ENCODE results near the gene POLA2. TPM values are rescaled to one million over a fixed set of nuclear protein-coding genes. Genes with fewer than 3 reads are reported as not detected.

POLA2 gene
- total RNA-seq, 5 donors from 2014 or later (not counting 1 experiment from before 2014, with no cell fraction given) = 15.1 to 24.2 (median 20.4) TPM

GRCh38 chr11:65286686-65287085 is 24.9 kb downstream of the POLA2 start:
- peaks cover 42% of the 10 kb centered on the region for H3K36me3 Mint-ChIP-seq

GRCh38 chr11:65287601-65288000 is 25.8 kb downstream of the POLA2 start:
- Mint-ChIP-seq H3K4me1 (peaks cover 0 to 5% (median 0%) of the 10 kb centered on the region in 3 donors), H3K36me3 (peaks cover 40% of the 10 kb centered on the region), H3K9me3 (no peaks in the 10 kb centered on the region), H3K27ac (no peak overlapping the region), H3K27me3 (no peaks in the 10 kb centered on the region), H3K4me3 (no peak overlapping the region)
- ChIA-PET CTCF (interaction anchor here (0.6 to 0.7 kb wide), 2 partner anchors 40 to 1756 kb away, joined by 3 read pairs; no protein-coding TSS in a partner anchor), POLR2A (no interaction called here)
- Histone ChIP-seq H3K4me3 (ENCODE audit: control insufficient read depth in 1 of 2, extremely low read depth in 1 of 2, low read length in 1 of 2) (no peak overlapping the region), H3K9me3 (no peaks in the 10 kb centered on the region), H3K4me1 (ENCODE audit: control insufficient read depth in 1 of 2, extremely low read depth in 1 of 2, insufficient read depth in 2 of 2, low read length in 2 of 2) (no peaks in the 10 kb centered on the region), H3K27me3 (replicated peaks in 1 of 2; ENCODE audit: control insufficient read depth in 2 of 2, extremely low read depth in 1 of 2, insufficient read depth in 2 of 2, low read length in 1 of 2) (no peaks in the 10 kb centered on the region), H3K36me3 (ENCODE audit: control insufficient read depth in 2 of 2, extremely low read depth in 1 of 2, insufficient read depth in 1 of 2, low read length in 1 of 2) (peaks cover 0 to 70% of the 10 kb centered on the region in 2 donors), H3K27ac (ENCODE audit: low read length) (no peak overlapping the region)
- DNase-seq = no peak
- WGBS (ENCODE audit: insufficient coverage) = 92% methylated on average over 2 of the region's 2 CpGs
- no peak for ATAC-seq (replicated peaks in 1 of 4)

More at GRCh38 chr11:65286686-65287085, 24.9 kb downstream of the POLA2 start:
- WGBS (ENCODE audit: insufficient coverage) = 100% methylated on average over 2 of the region's 4 CpGs
- Mint-ChIP-seq H3K4me1 (peaks cover 0 to 5% (median 0%) of the 10 kb centered on the region in 3 donors), H3K4me3 (no peak overlapping the region), H3K27me3 (no peaks in the 10 kb centered on the region), H3K27ac (no peak overlapping the region), H3K9me3 (no peaks in the 10 kb centered on the region)
- ChIA-PET POLR2A (interaction anchor here in 1 of 2 donors (0.7 kb wide), 1 partner anchor 359 kb away, joined by 3 read pairs; no protein-coding TSS in a partner anchor), CTCF (interaction anchor here (0.6 to 1.2 kb wide), 2 partner anchors 43 to 117 kb away, joined by 3 to 8 read pairs; no protein-coding TSS in a partner anchor)
- Histone ChIP-seq H3K4me1 (ENCODE audit: control insufficient read depth in 1 of 2, extremely low read depth in 1 of 2, insufficient read depth in 2 of 2, low read length in 2 of 2) (no peaks in the 10 kb centered on the region), H3K27ac (ENCODE audit: low read length) (no peak overlapping the region), H3K4me3 (ENCODE audit: control insufficient read depth in 1 of 2, extremely low read depth in 1 of 2, low read length in 1 of 2) (no peak overlapping the region), H3K9me3 (no peaks in the 10 kb centered on the region), H3K36me3 (ENCODE audit: control insufficient read depth in 2 of 2, extremely low read depth in 1 of 2, insufficient read depth in 1 of 2, low read length in 1 of 2) (peaks cover 0 to 73% of the 10 kb centered on the region in 2 donors), H3K27me3 (replicated peaks in 1 of 2; ENCODE audit: control insufficient read depth in 2 of 2, extremely low read depth in 1 of 2, insufficient read depth in 2 of 2, low read length in 1 of 2) (no peaks in the 10 kb centered on the region)
- ATAC-seq (replicated peaks in 1 of 4) = no peak
- no peak for DNase-seq

GRCh38 chr11:65288706-65289536 is 27.2 kb downstream of the POLA2 start:
- CTCF ChIA-PET = interaction anchor here in 1 of 2 donors (0.9 kb wide), 1 partner anchor 18 kb away, joined by 3 read pairs; no protein-coding TSS in a partner anchor
- no peak overlapping the region for H3K4me3 ChIP-seq (ENCODE audit: control insufficient read depth in 1 of 2, extremely low read depth in 1 of 2, low read length in 1 of 2)
- POLR2A ChIA-PET = no interaction called here
- H3K4me1 Mint-ChIP-seq = peaks cover 0 to 5% (median 0%) of the 10 kb centered on the region in 3 donors
- no peaks in the 10 kb centered on the region for H3K27me3 ChIP-seq (replicated peaks in 1 of 2; ENCODE audit: control insufficient read depth in 2 of 2, extremely low read depth in 1 of 2, insufficient read depth in 2 of 2, low read length in 1 of 2)
- H3K9me3 Mint-ChIP-seq = no peaks in the 10 kb centered on the region
- H3K4me3 Mint-ChIP-seq = no peak overlapping the region
- DNase-seq (no peak), ATAC-seq (replicated peaks in 1 of 4) (no peak)
- H3K27ac ChIP-seq (ENCODE audit: low read length) = no peak overlapping the region
- H3K27me3 Mint-ChIP-seq = no peaks in the 10 kb centered on the region
- 88% methylated on average over 6 of the region's 6 CpGs for WGBS (ENCODE audit: insufficient coverage)
- no peaks in the 10 kb centered on the region for H3K4me1 ChIP-seq (ENCODE audit: control insufficient read depth in 1 of 2, extremely low read depth in 1 of 2, insufficient read depth in 2 of 2, low read length in 2 of 2)
- H3K36me3 ChIP-seq (ENCODE audit: control insufficient read depth in 2 of 2, extremely low read depth in 1 of 2, insufficient read depth in 1 of 2, low read length in 1 of 2) = peaks cover 0 to 65% of the 10 kb centered on the region in 2 donors
- H3K27ac Mint-ChIP-seq = no peak overlapping the region
- H3K9me3 ChIP-seq = no peaks in the 10 kb centered on the region
- peaks cover 45% of the 10 kb centered on the region for H3K36me3 Mint-ChIP-seq

- Histone ChIP-seq H3K4me3 (ENCODE audit: control insufficient read depth in 1 of 2, extremely low read depth in 1 of 2, low read length in 1 of 2) (no peak overlapping the region), H3K27ac (ENCODE audit: low read length) (no peak overlapping the region), H3K27me3 (replicated peaks in 1 of 2; ENCODE audit: control insufficient read depth in 2 of 2, extremely low read depth in 1 of 2, insufficient read depth in 2 of 2, low read length in 1 of 2) (no peaks in the 10 kb centered on the region), H3K36me3 (ENCODE audit: control insufficient read depth in 2 of 2, extremely low read depth in 1 of 2, insufficient read depth in 1 of 2, low read length in 1 of 2) (peaks cover 4 to 74% of the 10 kb centered on the region in 2 donors), H3K9me3 (no peaks in the 10 kb centered on the region), H3K4me1 (ENCODE audit: control insufficient read depth in 1 of 2, extremely low read depth in 1 of 2, insufficient read depth in 2 of 2, low read length in 2 of 2) (no peaks in the 10 kb centered on the region)
- Mint-ChIP-seq H3K4me3 (no peak overlapping the region), H3K36me3 (peaks cover 59% of the 10 kb centered on the region), H3K27me3 (no peaks in the 10 kb centered on the region), H3K9me3 (no peaks in the 10 kb centered on the region), H3K4me1 (peaks cover 0 to 5% (median 0%) of the 10 kb centered on the region in 3 donors), H3K27ac (peak overlapping the region in 1 of 2 donors; percentile 71)
- ATAC-seq (replicated peaks in 1 of 4) (no peak), DNase-seq (peak in 1 of 35 experiments; percentile 33)
- ChIA-PET POLR2A (interaction anchor here (0.6 kb wide), 2 partner anchors 29 to 182 kb away, joined by 3 read pairs; no protein-coding TSS in a partner anchor), CTCF (no interaction called here)
- 93% methylated on average over 5 of the region's 8 CpGs for WGBS (ENCODE audit: insufficient coverage)
These were observed 28.8 kb downstream of the POLA2 start for GRCh38 chr11:65290448-65291165.

- Mint-ChIP-seq H3K36me3 (peaks cover 63% of the 10 kb centered on the region), H3K4me1 (peaks cover 0 to 5% (median 0%) of the 10 kb centered on the region in 3 donors), H3K9me3 (no peaks in the 10 kb centered on the region), H3K27me3 (no peaks in the 10 kb centered on the region), H3K4me3 (no peak overlapping the region), H3K27ac (no peak overlapping the region)
- ChIA-PET CTCF (no interaction called here), POLR2A (no interaction called here)
- Histone ChIP-seq H3K27me3 (replicated peaks in 1 of 2; ENCODE audit: control insufficient read depth in 2 of 2, extremely low read depth in 1 of 2, insufficient read depth in 2 of 2, low read length in 1 of 2) (no peaks in the 10 kb centered on the region), H3K36me3 (ENCODE audit: control insufficient read depth in 2 of 2, extremely low read depth in 1 of 2, insufficient read depth in 1 of 2, low read length in 1 of 2) (peaks cover 8 to 76% of the 10 kb centered on the region in 2 donors), H3K4me1 (ENCODE audit: control insufficient read depth in 1 of 2, extremely low read depth in 1 of 2, insufficient read depth in 2 of 2, low read length in 2 of 2) (no peaks in the 10 kb centered on the region), H3K27ac (ENCODE audit: low read length) (no peak overlapping the region), H3K9me3 (no peaks in the 10 kb centered on the region), H3K4me3 (ENCODE audit: control insufficient read depth in 1 of 2, extremely low read depth in 1 of 2, low read length in 1 of 2) (no peak overlapping the region)
- no peak for ATAC-seq (replicated peaks in 1 of 4)
- no peak for DNase-seq
- 81% methylated on average over 2 of the region's 5 CpGs for WGBS (ENCODE audit: insufficient coverage)
These were observed 29.9 kb downstream of the POLA2 start for GRCh38 chr11:65291613-65292012.

GRCh38 chr11:65292890-65293289 is 31.1 kb downstream of the POLA2 start:
- CTCF ChIA-PET = no interaction called here

More at GRCh38 chr11:65292890-65293289, 31.1 kb downstream of the POLA2 start:
- no peak overlapping the region for H3K27ac ChIP-seq (ENCODE audit: low read length)
- Mint-ChIP-seq H3K27ac (no peak overlapping the region), H3K9me3 (no peaks in the 10 kb centered on the region), H3K4me1 (peaks cover 0 to 5% (median 0%) of the 10 kb centered on the region in 3 donors), H3K27me3 (no peaks in the 10 kb centered on the region), H3K36me3 (peaks cover 56% of the 10 kb centered on the region), H3K4me3 (no peak overlapping the region)
- WGBS (ENCODE audit: insufficient coverage) = 100% methylated on average over 1 of the region's 5 CpGs
- H3K9me3 ChIP-seq = no peaks in the 10 kb centered on the region
- H3K4me1 ChIP-seq (ENCODE audit: control insufficient read depth in 1 of 2, extremely low read depth in 1 of 2, insufficient read depth in 2 of 2, low read length in 2 of 2) = no peaks in the 10 kb centered on the region
- no peaks in the 10 kb centered on the region for H3K27me3 ChIP-seq (replicated peaks in 1 of 2; ENCODE audit: control insufficient read depth in 2 of 2, extremely low read depth in 1 of 2, insufficient read depth in 2 of 2, low read length in 1 of 2)
- no peak overlapping the region for H3K4me3 ChIP-seq (ENCODE audit: control insufficient read depth in 1 of 2, extremely low read depth in 1 of 2, low read length in 1 of 2)
- POLR2A ChIA-PET = no interaction called here
- ATAC-seq (replicated peaks in 1 of 4) = no peak
- no peak for DNase-seq
- H3K36me3 ChIP-seq (ENCODE audit: control insufficient read depth in 2 of 2, extremely low read depth in 1 of 2, insufficient read depth in 1 of 2, low read length in 1 of 2) = peaks cover 8 to 72% of the 10 kb centered on the region in 2 donors

Data from T-cell (primary cell).